Measurements from ENCODE around the gene C2CD2L. TPM values are rescaled to one million over a fixed set of nuclear protein-coding genes. Genes with fewer than 3 reads are reported as not detected.
"Not testable (repeated sequence)": the region's sequence is repeated elsewhere in the genome, so short reads cannot be mapped to it uniquely, and the experiment has no call there.

Gene C2CD2L
- 10 to 100 TPM; 22.0 to 24.7 (median 23.0) TPM for total RNA-seq

DNA sequence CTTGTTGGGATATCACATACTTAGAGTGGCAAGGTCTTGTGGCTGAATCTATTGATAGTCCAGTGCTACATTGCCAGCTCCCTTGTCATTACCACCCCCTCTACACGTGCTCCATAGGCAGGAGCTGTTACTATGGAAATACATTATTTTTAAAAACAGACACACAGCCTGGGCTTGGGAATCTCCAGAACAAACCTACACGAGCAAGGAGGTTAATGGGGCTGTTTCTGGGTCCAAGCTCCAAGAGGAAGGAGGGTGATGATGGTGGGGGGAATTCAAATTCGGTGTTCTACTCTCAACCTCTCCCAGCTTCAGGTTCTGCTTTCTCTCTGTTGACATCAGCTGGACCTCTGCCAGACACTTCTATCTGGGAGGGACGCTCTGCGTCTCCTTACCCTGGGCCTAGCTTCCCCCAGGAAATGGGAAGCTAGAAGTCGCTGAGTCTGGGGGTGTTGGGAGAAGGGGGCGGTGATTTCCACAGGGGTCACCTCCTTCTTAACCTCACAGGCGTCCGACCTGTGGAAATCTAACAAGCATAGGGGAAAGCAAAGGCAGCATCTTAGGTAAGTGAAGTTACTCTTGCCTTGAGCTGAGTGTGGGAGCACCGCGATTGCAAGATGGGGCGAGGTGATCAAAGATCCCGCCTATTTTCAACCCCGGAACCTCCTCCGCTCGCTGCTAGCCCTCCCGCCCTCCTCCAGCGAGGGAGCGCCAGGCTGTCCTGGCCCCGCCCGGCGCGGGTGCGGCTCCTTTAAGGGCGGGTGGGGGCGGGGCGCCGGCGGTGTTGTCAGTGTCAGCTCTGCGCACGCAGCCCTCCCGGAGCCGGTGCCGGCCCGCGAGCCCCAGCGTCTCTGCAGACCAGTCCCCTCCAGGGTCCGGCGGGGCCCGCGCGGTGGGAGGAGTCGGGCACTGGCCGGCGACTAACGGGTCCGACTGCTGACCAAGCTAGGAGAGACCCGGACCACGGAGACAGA is at the start of gene C2CD2L:
Gene C2CD2L, plus strand, starts transcription at position 781 of the 974 bp plus-strand sequence. CDS start 398 bp downstream, outside the sequence.
- Mint-ChIP-seq H3K4me1 (ENCODE audit: low read depth) (peaks cover 47% of the 10 kb centered on the region), H3K9me3 (no peaks in the 10 kb centered on the region), H3K27me3 (ENCODE audit: low read depth) (no peaks in the 10 kb centered on the region), H3K36me3 (ENCODE audit: insufficient read depth) (peaks cover 8% of the 10 kb centered on the region), H3K4me3 (peak within 1 kb of the TSS; percentile 91)
- peak; percentile 92 to 93 for ATAC-seq
- peak; percentile 85 for DNase-seq

DNA sequence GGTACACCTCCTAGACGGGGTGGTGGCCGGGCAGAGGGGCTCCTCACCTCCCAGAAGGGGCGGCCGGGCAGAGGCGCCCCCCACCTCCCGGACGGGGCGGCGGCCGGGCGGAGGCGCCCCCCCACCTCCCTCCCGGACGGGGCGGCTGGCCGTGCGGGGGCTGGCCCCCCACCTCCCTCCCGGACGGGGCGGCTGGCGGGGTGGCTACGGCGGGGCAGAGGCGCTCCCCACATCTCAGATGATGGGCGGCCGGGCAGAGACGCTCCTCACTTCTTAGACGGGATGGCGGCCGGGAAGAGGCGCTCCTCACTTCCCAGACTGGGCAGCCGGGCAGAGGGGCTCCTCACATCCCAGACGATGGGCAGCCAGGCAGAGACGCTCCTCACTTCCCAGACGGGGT is 48.0 kb upstream of the C2CD2L start:
- H3K4me1 Mint-ChIP-seq (ENCODE audit: low read depth) = peaks cover 29% of the 10 kb centered on the region
- DNase-seq; H3K27me3 Mint-ChIP-seq (ENCODE audit: low read depth); H3K9me3 Mint-ChIP-seq; ATAC-seq; H3K4me3 Mint-ChIP-seq: not testable (repeated sequence)
- H3K36me3 Mint-ChIP-seq (ENCODE audit: insufficient read depth) = peaks cover 22% of the 10 kb centered on the region

DNA sequence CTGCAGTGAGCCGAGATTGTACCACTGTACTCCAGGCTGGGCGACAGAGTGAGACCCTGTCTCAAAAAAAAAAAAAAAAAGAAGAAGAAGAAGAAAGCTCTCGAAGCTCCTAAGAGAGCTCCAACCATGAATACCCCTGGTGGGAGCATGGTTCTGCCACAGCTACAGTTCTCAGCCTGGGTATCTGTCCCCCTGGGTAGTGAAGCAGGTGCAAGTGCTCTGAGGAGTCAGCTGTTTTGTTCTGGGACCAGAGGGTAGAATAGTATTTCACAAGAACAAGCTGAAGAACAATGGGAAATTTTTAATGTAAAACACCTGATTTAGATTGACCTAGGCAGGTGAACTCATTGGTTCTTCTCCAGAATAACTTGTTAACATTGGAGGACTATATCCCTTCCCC is 45.9 kb upstream of the C2CD2L start:
- H3K9me3 Mint-ChIP-seq = no peaks in the 10 kb centered on the region

DNA sequence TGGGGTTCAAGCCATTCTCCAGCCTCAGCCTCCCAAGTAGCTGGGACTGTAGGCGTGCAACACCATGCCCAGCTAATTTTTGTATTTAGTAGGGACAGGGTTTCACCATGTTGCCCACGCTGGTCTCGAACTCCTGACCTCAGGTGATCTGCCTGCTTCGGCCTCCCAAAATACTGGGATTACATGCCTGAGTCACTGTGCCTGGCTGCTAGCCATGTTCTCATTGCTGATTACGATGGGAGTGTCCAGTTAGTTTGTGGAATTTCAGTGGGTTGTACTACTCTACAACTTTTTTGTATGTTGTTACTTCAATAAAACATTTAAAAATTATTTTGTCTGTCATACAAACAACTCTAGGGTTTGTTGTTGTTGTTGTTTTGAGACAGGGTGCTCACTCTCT is 44.4 kb upstream of the C2CD2L start:
- Mint-ChIP-seq H3K9me3 (no peaks in the 10 kb centered on the region), H3K36me3 (ENCODE audit: insufficient read depth) (peaks cover 4% of the 10 kb centered on the region), H3K27me3 (ENCODE audit: low read depth) (no peaks in the 10 kb centered on the region), H3K4me1 (ENCODE audit: low read depth) (peaks cover 40% of the 10 kb centered on the region), H3K4me3 (no peak overlapping the region)
- ATAC-seq (no peak), DNase-seq (no peak)

More for the DNA sequence above, 45.9 kb upstream of the C2CD2L start:
- H3K4me3 Mint-ChIP-seq = no peak overlapping the region
- no peak for ATAC-seq
- H3K4me1 Mint-ChIP-seq (ENCODE audit: low read depth) = peaks cover 30% of the 10 kb centered on the region
- no peaks in the 10 kb centered on the region for H3K27me3 Mint-ChIP-seq (ENCODE audit: low read depth)
- H3K36me3 Mint-ChIP-seq (ENCODE audit: insufficient read depth) = peaks cover 4% of the 10 kb centered on the region
- no peak for DNase-seq

- no peaks in the 10 kb centered on the region for H3K9me3 Mint-ChIP-seq
- H3K27me3 Mint-ChIP-seq (ENCODE audit: low read depth) = no peaks in the 10 kb centered on the region
- DNase-seq (peak; percentile 32), ATAC-seq (no peak)
- no peak overlapping the region for H3K4me3 Mint-ChIP-seq
- peaks cover 48% of the 10 kb centered on the region for H3K4me1 Mint-ChIP-seq (ENCODE audit: low read depth)
- H3K36me3 Mint-ChIP-seq (ENCODE audit: insufficient read depth) = peaks cover 8% of the 10 kb centered on the region
Observed at GRCh38 chr11:119065369-119065768, 41.8 kb upstream of the C2CD2L start.

- peak within 1 kb of the TSS; percentile 94 for H3K4me3 Mint-ChIP-seq
- ATAC-seq (peak; percentile 98), DNase-seq (peak; percentile 97)
- H3K27me3 Mint-ChIP-seq (ENCODE audit: low read depth) = no peaks in the 10 kb centered on the region
- no peaks in the 10 kb centered on the region for H3K9me3 Mint-ChIP-seq
- peaks cover 48% of the 10 kb centered on the region for H3K4me1 Mint-ChIP-seq (ENCODE audit: low read depth)
- peaks cover 17% of the 10 kb centered on the region for H3K36me3 Mint-ChIP-seq (ENCODE audit: insufficient read depth)
Observed at GRCh38 chr11:119067371-119068222, 39.5 kb upstream of the C2CD2L start, which contains the start of gene VPS11. Gene VPS11, plus strand, starts transcription at chr11:119067818. Its CDS starts 6 bp downstream, at chr11:119067824.

DNA sequence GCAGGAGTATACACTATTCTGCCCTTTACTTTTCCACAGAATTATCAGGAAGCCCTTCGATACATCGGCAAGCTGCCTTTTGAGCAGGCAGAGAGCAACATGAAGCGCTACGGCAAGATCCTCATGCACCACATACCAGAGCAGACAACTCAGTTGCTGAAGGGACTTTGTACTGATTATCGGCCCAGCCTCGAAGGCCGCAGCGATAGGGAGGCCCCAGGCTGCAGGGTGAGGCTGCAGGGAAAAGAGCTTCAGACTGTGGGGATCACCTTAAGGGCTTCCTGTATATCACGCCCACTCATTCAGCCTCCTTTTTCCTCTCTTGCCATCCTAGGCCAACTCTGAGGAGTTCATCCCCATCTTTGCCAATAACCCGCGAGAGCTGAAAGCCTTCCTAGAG is 29.3 kb upstream of the C2CD2L start:
- H3K36me3 Mint-ChIP-seq (ENCODE audit: insufficient read depth) = peaks cover 39% of the 10 kb centered on the region

GRCh38 chr11:119078675-119079420 is 28.3 kb upstream of the C2CD2L start:
- H3K27me3 Mint-ChIP-seq (ENCODE audit: low read depth) = no peaks in the 10 kb centered on the region
- no peak for ATAC-seq
- H3K36me3 Mint-ChIP-seq (ENCODE audit: insufficient read depth) = peaks cover 32% of the 10 kb centered on the region
- DNase-seq = no peak
- H3K4me3 Mint-ChIP-seq = no peak overlapping the region
- no peaks in the 10 kb centered on the region for H3K9me3 Mint-ChIP-seq
- H3K4me1 Mint-ChIP-seq (ENCODE audit: low read depth) = no peaks in the 10 kb centered on the region

More for the DNA sequence above, 29.3 kb upstream of the C2CD2L start:
- DNase-seq = no peak
- Mint-ChIP-seq H3K4me1 (ENCODE audit: low read depth) (no peaks in the 10 kb centered on the region), H3K27me3 (ENCODE audit: low read depth) (no peaks in the 10 kb centered on the region), H3K4me3 (no peak overlapping the region), H3K9me3 (no peaks in the 10 kb centered on the region)
- ATAC-seq = no peak

DNA sequence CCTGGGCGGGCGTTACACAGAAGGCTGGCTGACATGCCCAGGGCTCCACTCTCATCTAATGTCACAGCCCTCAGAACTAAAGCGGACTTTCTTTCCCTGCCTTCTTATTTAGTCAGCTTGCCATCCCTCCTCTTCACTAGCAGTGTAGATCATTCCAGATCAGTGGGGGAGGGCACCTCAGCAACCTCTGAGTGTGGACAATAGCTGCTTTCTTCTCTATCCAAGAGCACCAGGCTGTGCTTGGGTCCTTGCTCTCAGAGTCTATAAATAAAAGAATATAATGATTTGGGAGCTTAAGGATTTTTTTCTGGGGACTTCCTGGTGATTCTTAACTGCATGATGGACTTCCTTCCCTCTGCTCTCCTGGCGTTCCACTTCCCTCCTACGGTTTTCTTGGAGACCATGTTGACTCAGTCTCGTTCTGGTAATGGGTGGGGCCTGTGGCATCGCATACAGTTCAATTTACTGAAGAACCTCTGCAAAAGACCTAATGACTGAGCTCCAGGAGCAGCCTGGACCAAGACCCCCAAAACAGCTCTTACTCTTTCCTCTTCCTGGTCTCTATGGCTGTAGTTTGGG is 25.4 kb upstream of the C2CD2L start:
- no peak overlapping the region for H3K4me3 Mint-ChIP-seq
- H3K9me3 Mint-ChIP-seq = no peaks in the 10 kb centered on the region
- no peak for DNase-seq
- peaks cover 28% of the 10 kb centered on the region for H3K36me3 Mint-ChIP-seq (ENCODE audit: insufficient read depth)
- no peaks in the 10 kb centered on the region for H3K27me3 Mint-ChIP-seq (ENCODE audit: low read depth)
- ATAC-seq = no peak
- H3K4me1 Mint-ChIP-seq (ENCODE audit: low read depth) = peaks cover 16% of the 10 kb centered on the region

GRCh38 chr11:119084663-119085436 is 22.3 kb upstream of the C2CD2L start, which contains the start of gene HMBS:
Gene HMBS, plus strand, starts transcription at chr11:119084881. Its CDS starts 153 bp downstream, at chr11:119085034.
- peaks cover 13% of the 10 kb centered on the region for H3K36me3 Mint-ChIP-seq (ENCODE audit: insufficient read depth)
- peaks cover 23% of the 10 kb centered on the region for H3K4me1 Mint-ChIP-seq (ENCODE audit: low read depth)
- peak within 1 kb of the TSS; percentile 97 for H3K4me3 Mint-ChIP-seq
- DNase-seq = peak; percentile 88
- no peaks in the 10 kb centered on the region for H3K9me3 Mint-ChIP-seq
- peak; percentile 95 for ATAC-seq
- H3K27me3 Mint-ChIP-seq (ENCODE audit: low read depth) = no peaks in the 10 kb centered on the region

- DNase-seq = peak; percentile 47
- no peaks in the 10 kb centered on the region for H3K27me3 Mint-ChIP-seq (ENCODE audit: low read depth)
- peak overlapping the region; percentile 97 for H3K4me3 Mint-ChIP-seq
- H3K4me1 Mint-ChIP-seq (ENCODE audit: low read depth) = peaks cover 23% of the 10 kb centered on the region
- H3K9me3 Mint-ChIP-seq = no peaks in the 10 kb centered on the region
- peaks cover 13% of the 10 kb centered on the region for H3K36me3 Mint-ChIP-seq (ENCODE audit: insufficient read depth)
- peak; percentile 27 to 29 for ATAC-seq
Observed at GRCh38 chr11:119085437-119085847, 21.7 kb upstream of the C2CD2L start.

DNA sequence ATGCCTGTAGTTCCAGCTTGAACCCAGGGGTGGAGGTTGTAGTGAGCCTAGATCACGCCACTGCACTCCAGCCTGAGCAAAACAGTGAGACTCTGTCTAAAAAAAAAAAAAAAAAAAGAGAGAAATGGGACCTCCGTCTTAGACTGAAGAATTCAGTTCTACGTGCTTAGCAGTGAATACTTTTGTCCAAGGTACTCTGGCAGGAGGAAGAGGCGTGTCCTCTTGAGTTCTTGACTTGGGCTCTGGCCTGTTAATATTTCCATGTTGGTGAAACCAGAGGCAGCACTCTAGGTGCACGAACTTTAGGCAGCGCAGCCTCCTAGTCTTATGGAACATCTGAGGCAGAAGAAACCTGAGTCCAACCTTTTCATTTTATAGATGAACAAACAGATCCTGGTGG is 20.0 kb upstream of the C2CD2L start:
- Mint-ChIP-seq H3K9me3 (no peaks in the 10 kb centered on the region), H3K27me3 (ENCODE audit: low read depth) (no peaks in the 10 kb centered on the region), H3K4me1 (ENCODE audit: low read depth) (peaks cover 23% of the 10 kb centered on the region), H3K36me3 (ENCODE audit: insufficient read depth) (peaks cover 5% of the 10 kb centered on the region), H3K4me3 (peak overlapping the region; percentile 50)
- DNase-seq (no peak), ATAC-seq (no peak)

Data from activated T-cell treated with anti-CD3 and anti-CD28 coated beads, Interleukin-2, amount 50 U/mL, for 4 hours (primary cell).